ENCODE measurements around the gene PSD2.

The PSD2 gene

GRCh38 chr5:139787257-139787567 lies 8.4 kb upstream of the PSD2 start:
- Histone ChIP-seq H3K9me3 (ENCODE audit: control insufficient read depth, low read length) (no peaks in the 10 kb centered on the region), H3K27me3 (ENCODE audit: control insufficient read depth in 1 of 2, insufficient read depth in 1 of 2, low read length in 2 of 2) (peaks cover 10 to 21% of the 10 kb centered on the region in 2 experiments), H3K27ac (ENCODE audit: low read length, poor library complexity, severe bottlenecking) (no peak overlapping the region), H3K18ac (ENCODE audit: low read depth in 1 of 2, low read length in 2 of 2) (no peak overlapping the region), H3K4me1 (ENCODE audit: control insufficient read depth, insufficient read depth, low read depth, low read length) (peaks cover 10% of the 10 kb centered on the region), H2AFZ (ENCODE audit: low read depth, low read length) (no peak overlapping the region), H3K4ac (ENCODE audit: low read depth in 1 of 2, low read length in 2 of 2) (no peak overlapping the region), H4K91ac (ENCODE audit: low read length) (no peak overlapping the region), H4K8ac (ENCODE audit: low read length) (no peak overlapping the region), H3K23ac (ENCODE audit: low read length in 2 of 2) (no peak overlapping the region), H2BK15ac (ENCODE audit: low read depth, poor library complexity, severe bottlenecking) (no peak overlapping the region), H2BK120ac (ENCODE audit: low read depth, low read length) (no peak overlapping the region), H3K4me3 (ENCODE audit: insufficient read depth in 1 of 2, low read depth in 1 of 2, low read length in 2 of 2) (peak overlapping the region in 1 of 2 experiments; percentile 87), H3K36me3 (ENCODE audit: control insufficient read depth in 1 of 2, insufficient read depth in 2 of 2, low read depth in 1 of 2, low read length in 2 of 2) (no peaks in the 10 kb centered on the region), H3K14ac (ENCODE audit: low read length in 2 of 2) (no peak overlapping the region), H2BK5ac (ENCODE audit: low read depth, low read length, poor library complexity, severe bottlenecking) (no peak overlapping the region), H2BK12ac (ENCODE audit: low read length in 2 of 2) (no peak overlapping the region), H2AK5ac (ENCODE audit: low read length, severe bottlenecking) (no peak overlapping the region), H3K9ac (ENCODE audit: low read length) (no peak overlapping the region), H3K79me1 (replicated peaks; ENCODE audit: low read length, poor library complexity, severe bottlenecking) (no peaks in the 10 kb centered on the region), H3K4me2 (ENCODE audit: low read length, poor library complexity, severe bottlenecking) (no peak overlapping the region)
- 20% methylated on average over 5 of the region's 5 CpGs for WGBS
- no peak for DNase-seq

GRCh38 chr5:139787568-139788293 lies 7.9 kb upstream of the PSD2 start:
- H3K36me3 ChIP-seq (ENCODE audit: control insufficient read depth in 1 of 2, insufficient read depth in 2 of 2, low read depth in 1 of 2, low read length in 2 of 2), result no peaks in the 10 kb centered on the region
- peak overlapping the region; percentile 78 to 82 for H3K18ac ChIP-seq (ENCODE audit: low read depth in 1 of 2, low read length in 2 of 2)
- H3K79me1 ChIP-seq (replicated peaks; ENCODE audit: low read length, poor library complexity, severe bottlenecking), result no peaks in the 10 kb centered on the region
- H3K27me3 ChIP-seq (ENCODE audit: control insufficient read depth in 1 of 2, insufficient read depth in 1 of 2, low read length in 2 of 2), result peaks cover 11 to 26% of the 10 kb centered on the region in 2 experiments
- peak overlapping the region; percentile 73 for H4K8ac ChIP-seq (ENCODE audit: low read length)
- WGBS, result 2% methylated on average over 49 of the region's 57 CpGs
- H4K91ac ChIP-seq (ENCODE audit: low read length), result peak overlapping the region; percentile 63
- H2AFZ ChIP-seq (ENCODE audit: low read depth, low read length), result peak overlapping the region; percentile 80
- peak overlapping the region; percentile 94 for H2BK15ac ChIP-seq (ENCODE audit: low read depth, poor library complexity, severe bottlenecking)
- H3K23ac ChIP-seq (ENCODE audit: low read length in 2 of 2), result peak overlapping the region in 1 of 2 experiments; percentile 5
- peak overlapping the region in 1 of 2 experiments; percentile 86 for H3K14ac ChIP-seq (ENCODE audit: low read length in 2 of 2)
- no peak overlapping the region for H2AK5ac ChIP-seq (ENCODE audit: low read length, severe bottlenecking)
- H3K9me3 ChIP-seq (ENCODE audit: control insufficient read depth, low read length), result no peaks in the 10 kb centered on the region
- H3K4me2 ChIP-seq (ENCODE audit: low read length, poor library complexity, severe bottlenecking), result peak overlapping the region; percentile 100
- no peak overlapping the region for H2BK120ac ChIP-seq (ENCODE audit: low read depth, low read length)
- DNase-seq, result peak; percentile 83
- H3K4me3 ChIP-seq (ENCODE audit: insufficient read depth in 1 of 2, low read depth in 1 of 2, low read length in 2 of 2), result peak overlapping the region; percentile 58 to 87
- no peak overlapping the region for H2BK5ac ChIP-seq (ENCODE audit: low read depth, low read length, poor library complexity, severe bottlenecking)
- peaks cover 10% of the 10 kb centered on the region for H3K4me1 ChIP-seq (ENCODE audit: control insufficient read depth, insufficient read depth, low read depth, low read length)
- H3K27ac ChIP-seq (ENCODE audit: low read length, poor library complexity, severe bottlenecking), result no peak overlapping the region
- no peak overlapping the region for H2BK12ac ChIP-seq (ENCODE audit: low read length in 2 of 2)
- H3K4ac ChIP-seq (ENCODE audit: low read depth in 1 of 2, low read length in 2 of 2), result no peak overlapping the region
- peak overlapping the region; percentile 91 for H3K9ac ChIP-seq (ENCODE audit: low read length)

GRCh38 chr5:139788294-139788910 lies 7.2 kb upstream of the PSD2 start:
- WGBS, result 61% methylated on average over 29 of the region's 32 CpGs
- Histone ChIP-seq H2BK5ac (ENCODE audit: low read depth, low read length, poor library complexity, severe bottlenecking) (no peak overlapping the region), H3K36me3 (ENCODE audit: control insufficient read depth in 1 of 2, insufficient read depth in 2 of 2, low read depth in 1 of 2, low read length in 2 of 2) (no peaks in the 10 kb centered on the region), H3K27ac (ENCODE audit: low read length, poor library complexity, severe bottlenecking) (no peak overlapping the region), H3K23ac (ENCODE audit: low read length in 2 of 2) (no peak overlapping the region), H4K8ac (ENCODE audit: low read length) (peak overlapping the region; percentile 8), H2AK5ac (ENCODE audit: low read length, severe bottlenecking) (no peak overlapping the region), H3K4me3 (ENCODE audit: insufficient read depth in 1 of 2, low read depth in 1 of 2, low read length in 2 of 2) (peak overlapping the region in 1 of 2 experiments; percentile 70), H3K4me2 (ENCODE audit: low read length, poor library complexity, severe bottlenecking) (peak overlapping the region; percentile 39), H2BK12ac (ENCODE audit: low read length in 2 of 2) (no peak overlapping the region), H3K9ac (ENCODE audit: low read length) (peak overlapping the region; percentile 88), H3K4me1 (ENCODE audit: control insufficient read depth, insufficient read depth, low read depth, low read length) (peaks cover 10% of the 10 kb centered on the region), H4K91ac (ENCODE audit: low read length) (peak overlapping the region; percentile 4), H2AFZ (ENCODE audit: low read depth, low read length) (no peak overlapping the region), H3K9me3 (ENCODE audit: control insufficient read depth, low read length) (no peaks in the 10 kb centered on the region), H2BK15ac (ENCODE audit: low read depth, poor library complexity, severe bottlenecking) (no peak overlapping the region), H3K14ac (ENCODE audit: low read length in 2 of 2) (no peak overlapping the region), H3K79me1 (replicated peaks; ENCODE audit: low read length, poor library complexity, severe bottlenecking) (no peaks in the 10 kb centered on the region), H3K27me3 (ENCODE audit: control insufficient read depth in 1 of 2, insufficient read depth in 1 of 2, low read length in 2 of 2) (peaks cover 18 to 32% of the 10 kb centered on the region in 2 experiments), H3K18ac (ENCODE audit: low read depth in 1 of 2, low read length in 2 of 2) (peak overlapping the region in 1 of 2 experiments; percentile 7), H3K4ac (ENCODE audit: low read depth in 1 of 2, low read length in 2 of 2) (no peak overlapping the region), H2BK120ac (ENCODE audit: low read depth, low read length) (no peak overlapping the region)
- no peak for DNase-seq

GRCh38 chr5:139789116-139789844 lies 6.3 kb upstream of the PSD2 start:
- no peak overlapping the region for H4K91ac ChIP-seq (ENCODE audit: low read length)
- H3K18ac ChIP-seq (ENCODE audit: low read depth in 1 of 2, low read length in 2 of 2), result no peak overlapping the region
- H2BK12ac ChIP-seq (ENCODE audit: low read length in 2 of 2), result no peak overlapping the region
- peak overlapping the region; percentile 88 for H3K9ac ChIP-seq (ENCODE audit: low read length)
- WGBS, result 81% methylated on average over 10 of the region's 12 CpGs
- H3K4me2 ChIP-seq (ENCODE audit: low read length, poor library complexity, severe bottlenecking), result no peak overlapping the region
- no peak for DNase-seq
- peaks cover 27 to 36% of the 10 kb centered on the region in 2 experiments for H3K27me3 ChIP-seq (ENCODE audit: control insufficient read depth in 1 of 2, insufficient read depth in 1 of 2, low read length in 2 of 2)
- no peak overlapping the region for H2BK5ac ChIP-seq (ENCODE audit: low read depth, low read length, poor library complexity, severe bottlenecking)
- H3K4me1 ChIP-seq (ENCODE audit: control insufficient read depth, insufficient read depth, low read depth, low read length), result peaks cover 10% of the 10 kb centered on the region
- H3K79me1 ChIP-seq (replicated peaks; ENCODE audit: low read length, poor library complexity, severe bottlenecking), result no peaks in the 10 kb centered on the region
- no peak overlapping the region for H2AK5ac ChIP-seq (ENCODE audit: low read length, severe bottlenecking)
- no peak overlapping the region for H3K14ac ChIP-seq (ENCODE audit: low read length in 2 of 2)
- no peak overlapping the region for H3K27ac ChIP-seq (ENCODE audit: low read length, poor library complexity, severe bottlenecking)
- H3K23ac ChIP-seq (ENCODE audit: low read length in 2 of 2), result no peak overlapping the region
- H2AFZ ChIP-seq (ENCODE audit: low read depth, low read length), result no peak overlapping the region
- H2BK15ac ChIP-seq (ENCODE audit: low read depth, poor library complexity, severe bottlenecking), result no peak overlapping the region
- no peak overlapping the region for H3K4ac ChIP-seq (ENCODE audit: low read depth in 1 of 2, low read length in 2 of 2)
- no peak overlapping the region for H2BK120ac ChIP-seq (ENCODE audit: low read depth, low read length)
- H3K36me3 ChIP-seq (ENCODE audit: control insufficient read depth in 1 of 2, insufficient read depth in 2 of 2, low read depth in 1 of 2, low read length in 2 of 2), result no peaks in the 10 kb centered on the region
- no peak overlapping the region for H3K4me3 ChIP-seq (ENCODE audit: insufficient read depth in 1 of 2, low read depth in 1 of 2, low read length in 2 of 2)
- peaks cover 3% of the 10 kb centered on the region for H3K9me3 ChIP-seq (ENCODE audit: control insufficient read depth, low read length)
- H4K8ac ChIP-seq (ENCODE audit: low read length), result no peak overlapping the region
